ENCODE data around the gene ZW10.

Gene ZW10

GRCh38 chr11:113814181-113814580 lies 40.7 kb upstream of the ZW10 start:
- no peak overlapping the region for H2AFZ ChIP-seq (ENCODE audit: low read depth)

GRCh38 chr11:113808931-113809330 lies 35.4 kb upstream of the ZW10 start:
- no peak overlapping the region for H3K9ac ChIP-seq
- no peaks in the 10 kb centered on the region for H3K27me3 ChIP-seq (ENCODE audit: insufficient read depth, low read depth)
- H3K36me3 ChIP-seq (ENCODE audit: insufficient read depth) = no peaks in the 10 kb centered on the region
- H3K79me2 ChIP-seq (ENCODE audit: insufficient read depth, low read depth) = no peaks in the 10 kb centered on the region
- no peak overlapping the region for H3K27ac ChIP-seq
- H3K4me2 ChIP-seq = no peak overlapping the region
- no peak overlapping the region for H3K4me3 ChIP-seq (IDR thresholded peaks at IDR 0.05; ENCODE audit: insufficient read depth, low read depth, low read length)
- no peak overlapping the region for H2AFZ ChIP-seq (ENCODE audit: low read depth)
- H3K4me1 ChIP-seq (ENCODE audit: low read depth, poor library complexity, severe bottlenecking) = no peaks in the 10 kb centered on the region
- no peaks in the 10 kb centered on the region for H4K20me1 ChIP-seq (ENCODE audit: insufficient read depth)
- no peak for TF ChIP-seq CTCF (conservative IDR thresholded peaks at IDR 0.05; ENCODE audit: low read depth, low read length)

More at GRCh38 chr11:113814181-113814580, 40.7 kb upstream of the ZW10 start:
- Histone ChIP-seq H3K27me3 (ENCODE audit: insufficient read depth, low read depth) (no peaks in the 10 kb centered on the region), H3K36me3 (ENCODE audit: insufficient read depth) (no peaks in the 10 kb centered on the region), H3K4me2 (no peak overlapping the region), H3K4me3 (IDR thresholded peaks at IDR 0.05; ENCODE audit: insufficient read depth, low read depth, low read length) (no peak overlapping the region), H3K27ac (no peak overlapping the region), H3K9ac (no peak overlapping the region), H3K4me1 (ENCODE audit: low read depth, poor library complexity, severe bottlenecking) (no peaks in the 10 kb centered on the region), H4K20me1 (ENCODE audit: insufficient read depth) (no peaks in the 10 kb centered on the region), H3K79me2 (ENCODE audit: insufficient read depth, low read depth) (no peaks in the 10 kb centered on the region)
- no peak for TF ChIP-seq CTCF (conservative IDR thresholded peaks at IDR 0.05; ENCODE audit: low read depth, low read length)

- Histone ChIP-seq H3K27ac (no peak overlapping the region), H3K36me3 (ENCODE audit: insufficient read depth) (no peaks in the 10 kb centered on the region)
Observed at GRCh38 chr11:113806406-113806805, 32.9 kb upstream of the ZW10 start.

GRCh38 chr11:113805640-113806039 lies 32.1 kb upstream of the ZW10 start:
- no peak overlapping the region for H2AFZ ChIP-seq (ENCODE audit: low read depth)
- H3K4me1 ChIP-seq (ENCODE audit: low read depth, poor library complexity, severe bottlenecking) = no peaks in the 10 kb centered on the region
- no peaks in the 10 kb centered on the region for H3K36me3 ChIP-seq (ENCODE audit: insufficient read depth)

More at GRCh38 chr11:113806406-113806805, 32.9 kb upstream of the ZW10 start:
- Histone ChIP-seq H3K4me1 (ENCODE audit: low read depth, poor library complexity, severe bottlenecking) (no peaks in the 10 kb centered on the region), H4K20me1 (ENCODE audit: insufficient read depth) (no peaks in the 10 kb centered on the region), H3K27me3 (ENCODE audit: insufficient read depth, low read depth) (no peaks in the 10 kb centered on the region), H3K4me2 (no peak overlapping the region), H3K4me3 (IDR thresholded peaks at IDR 0.05; ENCODE audit: insufficient read depth, low read depth, low read length) (no peak overlapping the region), H2AFZ (ENCODE audit: low read depth) (no peak overlapping the region), H3K9ac (no peak overlapping the region), H3K79me2 (ENCODE audit: insufficient read depth, low read depth) (no peaks in the 10 kb centered on the region)
- TF ChIP-seq CTCF (conservative IDR thresholded peaks at IDR 0.05; ENCODE audit: low read depth, low read length) = peak; percentile 56

More at GRCh38 chr11:113805640-113806039, 32.1 kb upstream of the ZW10 start:
- H3K9ac ChIP-seq = no peak overlapping the region
- no peaks in the 10 kb centered on the region for H4K20me1 ChIP-seq (ENCODE audit: insufficient read depth)
- H3K27ac ChIP-seq = no peak overlapping the region
- no peak overlapping the region for H3K4me2 ChIP-seq
- no peak overlapping the region for H3K4me3 ChIP-seq (IDR thresholded peaks at IDR 0.05; ENCODE audit: insufficient read depth, low read depth, low read length)
- no peak for TF ChIP-seq CTCF (conservative IDR thresholded peaks at IDR 0.05; ENCODE audit: low read depth, low read length)
- no peaks in the 10 kb centered on the region for H3K79me2 ChIP-seq (ENCODE audit: insufficient read depth, low read depth)
- H3K27me3 ChIP-seq (ENCODE audit: insufficient read depth, low read depth) = no peaks in the 10 kb centered on the region
